HG03025 (cell line): Measurements from ENCODE around the gene FUT8.
A peak's percentile ranks its signal among the peaks of the same experiment; 100 is the strongest.
"Not testable (repeated sequence)": the region's sequence is repeated elsewhere in the genome, so short reads cannot be mapped to it uniquely, and the experiment has no call there.

Experiments used
- ATAC-seq: cut with Tn5 transposase; IDR thresholded peaks from one replicate; pipeline ENCODE4 v1.9.1; 2021; ENCODE audit warnings: mild to moderate bottlenecking, moderate library complexity; ENCODE audit not compliant: unreplicated experiment, low FRiP score

Gene FUT8

GRCh38 chr14:65686761-65687160 is 274.2 kb downstream of the FUT8 start:
- ATAC-seq: no peak

- no peak for ATAC-seq
Observed at GRCh38 chr14:65689070-65689469, 276.5 kb downstream of the FUT8 start.

GRCh38 chr14:65692566-65692965 is 280.0 kb downstream of the FUT8 start:
- not testable (repeated sequence) for ATAC-seq

- no peak for ATAC-seq
Observed at GRCh38 chr14:65696801-65697200, 284.3 kb downstream of the FUT8 start.

- no peak for ATAC-seq
Observed at GRCh38 chr14:65703521-65703920, 291.0 kb downstream of the FUT8 start.

GRCh38 chr14:65703996-65704395 is 291.5 kb downstream of the FUT8 start:
- no peak for ATAC-seq

GRCh38 chr14:65704437-65704836 is 291.9 kb downstream of the FUT8 start:
- no peak for ATAC-seq

- ATAC-seq: no peak
Observed at GRCh38 chr14:65704850-65705249, 292.3 kb downstream of the FUT8 start.

- no peak for ATAC-seq
Observed at GRCh38 chr14:65709576-65709975, 297.0 kb downstream of the FUT8 start.

- not testable (repeated sequence) for ATAC-seq
Observed at GRCh38 chr14:65716813-65717212, 304.3 kb downstream of the FUT8 start.

- not testable (repeated sequence) for ATAC-seq
Observed at GRCh38 chr14:65717384-65717915, 304.9 kb downstream of the FUT8 start.

GRCh38 chr14:65718629-65719028 is 306.1 kb downstream of the FUT8 start:
- no peak for ATAC-seq

- no peak for ATAC-seq
Observed at GRCh38 chr14:65720171-65720570, 307.6 kb downstream of the FUT8 start.

- ATAC-seq: no peak
Observed at GRCh38 chr14:65720743-65721142, 308.2 kb downstream of the FUT8 start.

- ATAC-seq: no peak
Observed at GRCh38 chr14:65723348-65723747, 310.8 kb downstream of the FUT8 start.

GRCh38 chr14:65728604-65729003 is 316.1 kb downstream of the FUT8 start:
- ATAC-seq: no peak

- no peak for ATAC-seq
Observed at GRCh38 chr14:65729566-65729965, 317.0 kb downstream of the FUT8 start.

- ATAC-seq: peak; percentile 78
Observed at GRCh38 chr14:65731933-65732506, 319.5 kb downstream of the FUT8 start.

- no peak for ATAC-seq
Observed at GRCh38 chr14:65738339-65738738, 325.8 kb downstream of the FUT8 start.

- ATAC-seq: no peak
Observed at GRCh38 chr14:65745396-65746190, 333.1 kb downstream of the FUT8 start.

GRCh38 chr14:65748796-65749195 is 336.3 kb downstream of the FUT8 start:
- ATAC-seq: no peak

- no peak for ATAC-seq
Observed at GRCh38 chr14:65749287-65749686, 336.8 kb downstream of the FUT8 start.
